GM21367 (cell line): ENCODE measurements around the gene YIPF2.
"Not testable (repeated sequence)": the region's sequence is repeated elsewhere in the genome, so short reads cannot be mapped to it uniquely, and the experiment has no call there.

Source experiments
- ATAC-seq: cut with Tn5 transposase; IDR thresholded peaks from one replicate; pipeline ENCODE4 v1.9.1; 2021; ENCODE audit not compliant: unreplicated experiment

Gene YIPF2

DNA sequence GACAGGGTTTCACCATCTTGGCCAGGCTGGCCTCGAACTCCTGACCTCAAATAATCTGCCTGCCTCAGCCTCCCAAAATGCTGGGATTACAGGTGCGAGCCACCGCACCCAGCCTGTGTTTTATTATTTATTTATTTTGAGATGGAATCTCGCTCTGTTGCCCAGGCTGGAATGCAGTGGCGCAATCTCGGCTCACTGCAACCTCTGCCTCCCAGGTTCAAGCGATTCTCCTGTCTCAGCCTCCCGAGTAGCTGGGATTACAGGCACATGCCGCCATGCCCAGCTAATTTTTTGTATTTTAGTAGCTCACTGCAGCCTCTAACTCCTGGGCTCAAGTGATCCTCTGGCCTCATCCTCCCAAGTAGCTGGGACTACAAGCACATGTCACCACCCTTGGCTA is 50.8 kb downstream of the YIPF2 start:
- not testable (repeated sequence) for ATAC-seq

DNA sequence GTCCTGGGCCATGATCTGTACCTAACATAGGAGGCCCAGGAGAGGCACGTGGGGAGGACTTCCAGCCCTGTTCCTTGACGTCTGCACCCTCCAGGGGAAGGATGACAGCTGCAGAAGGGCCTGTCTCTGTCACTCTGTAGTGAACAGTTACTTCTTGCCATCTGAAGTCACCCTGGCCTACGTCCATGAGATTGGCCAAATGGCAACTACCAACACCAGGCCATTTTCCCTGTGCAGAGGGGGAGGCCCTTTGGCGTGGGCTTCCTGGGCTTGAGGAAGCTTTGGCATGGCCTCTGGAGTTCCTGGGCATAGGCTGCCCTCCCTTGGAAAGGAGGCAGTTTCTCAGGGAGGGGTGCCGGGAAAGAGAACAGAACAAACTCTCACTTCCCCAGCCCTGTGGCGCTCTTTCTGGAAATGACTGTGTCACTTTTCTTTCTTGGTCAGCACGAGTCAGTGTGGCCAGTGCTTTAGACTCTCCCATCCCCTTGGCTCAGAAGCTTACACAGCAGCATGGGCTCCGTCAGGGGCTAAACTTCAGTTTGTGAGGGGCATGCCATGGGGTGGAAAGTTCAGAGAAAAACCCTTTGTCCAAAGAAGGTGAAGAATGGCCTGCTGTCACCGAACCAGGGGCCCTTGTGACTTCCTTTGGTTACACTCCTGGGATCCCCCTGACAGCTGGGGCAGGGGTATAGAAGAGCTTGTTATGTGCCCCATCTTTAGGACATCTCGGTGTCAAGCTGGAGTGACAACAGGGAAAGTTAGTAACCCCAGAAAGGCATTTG is 51.8 kb downstream of the YIPF2 start:
- no peak for ATAC-seq

DNA sequence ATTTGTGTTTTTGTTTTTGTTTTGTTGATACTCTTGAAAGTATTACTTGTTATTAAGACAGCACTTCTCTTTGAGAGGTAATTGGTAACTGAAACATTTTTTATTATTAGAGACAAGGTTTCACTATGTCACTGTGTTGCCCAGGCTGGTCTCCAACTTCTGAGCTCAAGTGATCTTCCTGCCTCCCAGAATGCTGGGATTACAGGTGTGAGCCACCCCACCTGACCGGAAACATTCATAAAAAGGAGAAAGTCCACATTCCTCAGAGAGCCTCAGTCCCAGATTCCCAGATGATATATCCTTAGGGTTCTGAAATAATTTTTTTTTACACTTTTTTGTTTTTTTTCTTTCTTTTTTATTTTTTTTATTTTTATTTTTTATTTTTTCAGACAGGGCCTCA is 54.4 kb downstream of the YIPF2 start:
- ATAC-seq: no peak

DNA sequence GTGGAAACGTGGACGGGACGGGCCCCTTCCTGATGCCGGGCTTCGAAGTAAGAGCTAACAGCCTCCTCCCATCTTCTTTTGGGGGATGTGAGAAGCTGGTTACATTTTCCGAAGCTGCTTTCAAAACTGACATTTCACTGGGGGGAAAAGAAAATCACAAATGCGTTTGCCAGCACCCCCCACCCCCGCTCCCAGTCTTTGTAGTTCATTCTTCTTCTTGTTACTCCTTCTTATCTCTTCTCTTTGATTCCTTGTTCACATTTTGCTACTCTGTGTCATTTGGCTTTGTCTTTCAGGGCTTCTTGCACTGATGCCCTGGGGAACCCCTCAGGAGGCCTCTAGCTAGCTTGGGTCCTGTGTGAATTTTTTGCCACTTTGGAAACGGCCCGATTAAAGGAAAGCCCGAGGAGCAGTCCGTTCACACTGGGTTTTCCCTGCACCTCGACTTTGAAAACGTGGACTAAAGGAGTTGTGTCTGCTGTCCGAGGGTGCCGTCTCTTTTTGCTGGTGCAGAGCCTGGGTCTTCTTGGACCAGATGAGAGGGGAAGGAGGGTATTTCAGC is 55.8 kb downstream of the YIPF2 start:
- no peak for ATAC-seq
